Measurements from ENCODE around the gene TMEM143. TPM values are rescaled to one million over a fixed set of nuclear protein-coding genes. Genes with fewer than 3 reads are reported as not detected.

TMEM143 gene
- total RNA-seq, 1 donor from 2014 or later = 2.7 TPM

DNA sequence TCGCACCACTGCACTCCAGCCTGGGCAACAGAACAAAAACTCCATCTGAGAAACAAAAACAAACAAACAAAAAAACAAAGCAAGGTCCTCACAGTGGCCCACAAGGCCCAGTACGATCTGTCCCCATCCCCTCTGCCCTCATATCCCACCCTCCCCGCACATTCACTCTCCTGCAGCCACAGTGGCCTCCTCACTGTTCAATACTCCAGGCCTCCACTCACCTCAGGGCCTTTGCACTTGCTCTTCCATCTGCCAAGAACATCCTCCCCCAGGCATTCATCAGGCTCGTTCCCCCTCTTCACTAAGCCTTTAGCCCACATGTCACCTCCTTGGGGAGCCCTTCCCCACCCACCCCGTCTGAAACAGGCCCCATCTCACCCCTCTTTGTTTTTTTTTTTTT lies 4.6 kb downstream of the TMEM143 start:
- no peak for DNase-seq (ENCODE audit: low read depth, low spot score)

DNA sequence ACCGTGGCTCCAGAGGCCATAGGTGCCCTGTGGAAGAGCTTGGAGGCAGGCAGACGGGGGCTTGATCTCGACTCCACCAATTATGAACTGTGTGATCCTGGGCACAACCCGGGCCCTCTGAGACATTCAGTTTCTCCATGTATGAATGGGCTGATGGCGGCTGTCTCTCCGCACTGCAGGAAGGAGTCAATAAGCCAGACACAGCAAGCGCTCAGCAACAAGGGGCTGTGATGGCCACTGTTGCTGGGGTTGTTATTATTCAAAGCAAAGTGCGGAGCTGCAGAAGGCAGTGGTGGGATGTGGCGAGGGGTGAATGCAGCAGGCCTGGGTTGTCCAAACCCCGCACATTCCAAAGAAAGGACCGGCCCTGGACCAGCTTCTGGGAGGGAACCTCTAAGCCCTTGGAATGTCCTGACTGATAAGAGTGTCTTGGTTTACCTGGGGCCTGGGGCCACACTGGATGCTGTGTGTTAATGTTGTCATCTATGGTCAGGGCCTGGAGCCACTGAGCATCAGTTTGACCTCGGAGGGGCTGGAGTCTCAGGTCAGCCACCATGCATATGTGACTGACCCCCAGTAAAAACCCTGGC lies 8.3 kb downstream of the TMEM143 start:
- DNase-seq (ENCODE audit: low read depth, low spot score) = no peak

GRCh38 chr19:48354332-48354992 lies 9.3 kb downstream of the TMEM143 start:
- no peak for DNase-seq (ENCODE audit: low read depth, low spot score)

DNA sequence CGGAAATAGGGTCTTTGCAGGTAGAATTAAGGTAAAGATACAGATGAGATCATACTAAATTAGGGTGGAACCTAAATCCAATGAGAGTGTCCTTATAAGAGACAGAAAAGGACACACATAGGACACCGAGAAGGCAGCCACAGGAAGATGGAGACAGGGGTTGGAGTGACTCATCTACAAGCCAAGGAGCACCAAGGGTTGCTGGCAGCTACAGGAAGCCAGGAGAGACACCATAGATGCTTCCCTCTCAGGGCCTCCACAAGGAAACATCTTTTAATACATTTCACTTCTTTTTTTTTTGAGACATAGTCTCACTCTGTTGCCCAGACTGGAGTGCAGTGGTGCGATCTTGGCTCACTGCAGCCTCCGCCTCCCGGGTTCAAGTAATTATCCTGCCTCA lies 10.1 kb downstream of the TMEM143 start:
- no peak for DNase-seq (ENCODE audit: low read depth, low spot score)

DNA sequence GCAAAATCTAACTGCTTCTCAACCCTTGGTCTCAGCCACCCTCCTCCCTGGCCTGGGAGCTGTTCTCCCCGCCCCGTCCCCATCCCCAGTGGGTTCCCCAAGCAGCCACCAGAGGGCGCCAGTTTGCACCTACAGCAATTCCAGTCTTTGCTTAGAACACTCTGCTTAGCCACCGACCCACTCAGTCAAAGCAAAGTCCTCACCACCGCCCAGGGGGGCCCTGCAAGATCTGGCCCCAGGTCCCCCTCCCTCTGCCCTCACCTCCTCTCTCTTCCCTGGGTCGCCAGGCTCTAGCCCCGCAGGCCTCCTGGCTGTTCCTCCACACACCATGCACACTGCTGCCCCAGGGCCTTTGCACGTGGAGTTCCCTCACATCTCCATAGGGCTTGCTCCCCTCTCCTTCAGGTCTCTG lies 12.4 kb downstream of the TMEM143 start:
- no peak for DNase-seq (ENCODE audit: low read depth, low spot score)

DNA sequence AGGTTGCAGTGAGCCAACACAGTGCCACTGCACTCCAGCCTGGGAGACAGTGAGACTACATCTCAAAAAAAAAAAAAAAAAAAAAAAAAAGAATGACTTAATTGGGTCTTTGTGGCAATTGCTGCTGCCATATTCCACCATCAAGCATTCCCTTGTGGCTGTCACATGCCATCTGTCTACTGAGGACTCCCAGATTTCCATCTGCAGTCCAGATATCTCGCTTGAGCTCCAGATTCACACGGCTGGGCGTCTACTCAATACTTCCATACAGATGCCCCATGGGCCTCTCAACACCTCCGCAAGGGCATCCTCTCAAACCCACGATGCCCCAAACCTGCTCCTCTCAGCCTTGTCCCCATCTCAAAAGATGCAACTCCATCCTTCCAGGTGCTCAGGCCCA lies 12.9 kb downstream of the TMEM143 start:
- DNase-seq (ENCODE audit: low read depth, low spot score) = no peak

DNA sequence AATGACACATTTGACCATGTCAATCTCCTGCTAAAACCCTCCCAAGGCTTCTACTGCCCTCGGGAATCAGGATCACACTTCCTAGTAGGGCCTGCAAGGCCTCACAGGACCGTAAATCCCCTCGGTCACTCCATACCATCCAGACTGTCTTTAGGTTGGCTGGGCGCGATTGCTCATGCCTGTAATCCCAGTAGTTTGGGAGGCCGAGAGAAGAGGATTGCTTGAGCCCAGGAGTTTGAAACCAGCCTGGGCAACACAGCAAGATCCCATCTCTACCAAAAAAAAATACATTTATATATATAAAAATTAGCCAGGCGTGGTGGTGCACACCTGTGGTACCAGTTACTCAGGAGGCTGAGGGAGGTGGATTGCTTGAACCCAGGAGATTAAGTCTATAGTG lies 15.0 kb downstream of the TMEM143 start:
- DNase-seq (ENCODE audit: low read depth, low spot score) = no peak

DNA sequence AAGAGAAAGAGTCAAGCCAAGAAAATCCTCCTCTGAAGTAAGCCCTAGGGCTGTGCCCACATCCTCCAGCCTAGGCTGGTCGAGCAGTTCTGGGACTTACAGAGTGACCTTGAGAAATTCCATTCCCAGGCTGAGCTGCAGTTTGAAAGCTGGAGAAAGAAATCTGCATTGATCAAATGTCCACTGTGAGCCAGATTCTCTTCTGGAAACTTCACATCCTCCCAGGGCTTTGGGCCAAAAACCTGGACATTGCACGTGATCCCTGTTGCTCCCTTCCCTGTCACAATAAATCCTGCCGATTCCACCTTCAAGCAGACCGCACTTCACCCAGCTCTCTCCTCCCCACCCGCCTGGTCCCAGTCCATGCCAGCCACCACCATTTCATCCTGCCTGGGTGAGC lies 15.7 kb downstream of the TMEM143 start:
- DNase-seq (ENCODE audit: low read depth, low spot score) = no peak

GRCh38 chr19:48346191-48346590 lies 17.5 kb downstream of the TMEM143 start:
- no peak for DNase-seq (ENCODE audit: low read depth, low spot score)

GRCh38 chr19:48344892-48345291 lies 18.8 kb downstream of the TMEM143 start:
- no peak for DNase-seq (ENCODE audit: low read depth, low spot score)

DNA sequence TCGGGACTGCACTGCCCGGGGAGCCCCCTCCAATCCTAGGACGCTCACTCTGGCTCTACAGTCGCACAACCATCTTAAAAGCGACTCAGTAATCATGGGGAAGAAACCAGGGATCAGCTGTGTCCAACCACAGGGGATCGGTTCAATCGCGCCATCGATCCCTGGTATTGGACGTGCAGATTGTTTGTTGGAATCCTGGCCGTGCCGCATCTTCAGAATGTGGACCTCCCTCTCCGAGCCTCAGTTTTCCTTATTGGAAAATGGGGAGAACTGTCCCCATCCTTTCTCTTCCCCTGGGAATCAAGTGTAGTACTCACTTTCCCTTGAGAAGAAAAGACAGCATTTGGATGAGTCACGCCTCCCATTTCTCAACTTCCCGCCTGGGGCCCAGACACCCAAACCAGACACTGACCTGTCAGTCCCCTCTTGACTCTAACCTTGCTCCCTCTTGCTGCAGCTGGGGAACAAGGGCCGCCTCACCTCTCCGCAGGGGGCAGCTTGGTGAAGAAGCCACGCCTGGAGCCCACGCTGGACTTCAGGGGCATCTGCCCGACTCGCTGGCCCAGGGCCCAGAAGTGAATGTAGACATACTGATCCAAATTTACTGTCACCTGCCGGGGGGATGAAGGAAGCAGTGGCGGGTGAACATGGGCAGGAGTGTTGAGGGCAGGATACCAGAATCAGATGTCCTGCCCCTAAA lies 20.7 kb downstream of the TMEM143 start:
- no peak for DNase-seq (ENCODE audit: low read depth, low spot score)

DNA sequence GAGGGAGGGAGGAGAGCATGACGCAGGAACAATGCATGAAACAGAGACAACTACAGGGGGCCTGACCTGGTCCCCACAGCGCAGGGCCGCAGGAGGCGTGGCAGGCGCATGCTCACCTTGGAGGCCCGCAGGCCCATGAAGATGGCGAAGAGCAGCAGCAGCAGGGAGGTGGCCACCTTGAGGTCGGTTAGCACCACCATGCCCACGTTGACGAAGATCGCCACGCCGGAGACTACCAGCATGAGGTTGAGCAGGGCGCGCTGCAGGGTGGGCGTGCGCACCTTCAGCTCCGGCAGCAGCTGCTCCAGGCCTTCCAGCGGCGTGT lies 21.4 kb downstream of the TMEM143 start:
- DNase-seq (ENCODE audit: low read depth, low spot score) = no peak

DNA sequence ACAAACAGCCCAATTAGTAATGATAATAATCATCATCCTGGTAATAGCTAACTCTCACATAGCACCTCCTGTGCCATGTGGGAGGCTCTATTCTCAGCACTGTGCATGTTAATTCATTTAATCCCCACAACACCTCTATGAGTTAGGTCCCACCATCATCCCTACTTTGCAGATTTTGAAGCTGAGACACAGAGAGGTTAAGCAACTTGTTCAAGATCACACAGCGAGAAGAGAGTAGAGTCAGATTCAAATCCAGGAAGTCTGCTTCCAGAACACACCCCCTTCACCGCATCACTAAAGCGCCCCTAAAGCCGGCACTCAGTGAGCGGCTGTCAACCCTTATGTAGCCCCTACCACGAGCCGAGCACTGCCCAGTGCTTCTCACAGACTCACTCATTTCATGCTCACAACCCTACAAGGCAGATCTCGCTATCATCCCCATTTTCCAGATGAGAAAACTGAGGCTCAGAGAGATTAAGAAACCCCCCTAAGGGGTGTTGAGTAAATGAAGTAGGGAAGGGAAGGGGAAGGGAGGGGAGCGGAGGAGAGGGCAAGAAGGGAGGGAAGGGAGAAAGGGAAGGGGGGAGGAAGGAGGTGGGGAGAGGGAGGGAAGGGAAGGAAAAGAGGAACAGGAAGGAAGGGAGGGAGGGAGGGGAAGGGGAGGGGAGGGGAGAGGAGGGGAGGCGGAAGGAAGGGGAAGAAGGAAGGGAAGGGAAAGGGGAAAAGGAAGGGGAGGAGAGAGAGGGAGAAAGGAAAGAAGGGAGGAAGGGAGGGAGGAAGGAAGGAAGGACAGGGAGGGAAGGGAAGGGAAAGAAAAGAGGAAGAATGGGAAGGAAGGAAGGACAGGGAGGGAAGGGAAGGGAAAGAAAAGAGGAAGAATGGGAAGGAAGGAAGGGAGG lies 22.0 kb downstream of the TMEM143 start:
- no peak for DNase-seq (ENCODE audit: low read depth, low spot score)

DNA sequence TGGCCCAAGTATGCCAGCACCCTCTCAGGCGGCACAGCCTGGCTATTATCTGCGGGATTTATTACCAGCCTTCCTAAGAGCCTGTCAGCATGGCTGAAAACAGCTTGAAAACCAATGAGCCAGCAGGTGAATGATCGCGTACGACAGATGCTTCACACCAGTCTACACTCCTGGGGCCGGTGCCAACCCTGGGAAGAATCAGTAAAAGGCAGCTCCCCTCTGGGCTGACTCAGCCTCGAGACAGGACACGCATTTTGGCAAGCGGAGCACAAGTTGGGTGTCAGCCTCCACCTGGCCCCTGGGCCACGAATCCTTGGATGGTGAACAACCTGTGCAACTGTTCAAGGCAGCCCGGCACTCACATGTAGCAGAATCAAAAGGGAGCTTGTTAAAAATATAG lies 22.7 kb downstream of the TMEM143 start:
- DNase-seq (ENCODE audit: low read depth, low spot score) = no peak

DNA sequence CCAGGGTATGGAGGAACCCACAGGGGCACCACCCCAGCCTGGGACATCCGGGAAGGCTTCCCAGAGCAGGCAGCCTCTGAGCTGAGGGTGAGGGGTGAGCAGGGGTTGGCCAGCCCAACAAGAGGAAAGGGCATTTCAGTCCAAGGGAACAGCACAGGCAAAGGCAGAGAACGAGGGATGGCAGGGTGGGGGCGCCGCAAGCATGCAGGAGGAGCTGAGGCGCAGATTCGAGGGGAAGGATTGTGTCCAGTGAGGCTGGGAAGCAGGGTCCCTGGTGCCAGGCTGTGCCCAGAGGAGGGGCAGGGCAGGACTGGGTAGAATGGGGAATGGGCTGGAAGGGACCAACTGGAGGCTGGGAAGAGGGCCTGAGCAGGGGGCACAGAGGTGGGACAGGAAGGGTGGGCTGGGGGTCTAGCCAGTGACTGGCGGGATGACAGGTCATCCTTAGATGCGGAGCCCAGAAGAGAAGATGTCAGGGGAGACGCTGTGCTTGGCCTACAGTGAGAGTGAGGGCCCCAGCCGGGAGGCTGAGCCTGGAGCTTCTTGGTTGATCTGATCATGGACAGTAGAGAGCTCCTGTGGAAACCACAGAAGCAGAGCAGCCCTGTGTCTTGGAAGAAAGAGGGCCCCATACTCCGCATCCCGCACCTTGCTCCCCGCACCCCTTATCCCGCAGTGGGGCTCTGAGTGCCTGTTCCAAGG lies 24.8 kb downstream of the TMEM143 start:
- no peak for DNase-seq (ENCODE audit: low read depth, low spot score)

DNA sequence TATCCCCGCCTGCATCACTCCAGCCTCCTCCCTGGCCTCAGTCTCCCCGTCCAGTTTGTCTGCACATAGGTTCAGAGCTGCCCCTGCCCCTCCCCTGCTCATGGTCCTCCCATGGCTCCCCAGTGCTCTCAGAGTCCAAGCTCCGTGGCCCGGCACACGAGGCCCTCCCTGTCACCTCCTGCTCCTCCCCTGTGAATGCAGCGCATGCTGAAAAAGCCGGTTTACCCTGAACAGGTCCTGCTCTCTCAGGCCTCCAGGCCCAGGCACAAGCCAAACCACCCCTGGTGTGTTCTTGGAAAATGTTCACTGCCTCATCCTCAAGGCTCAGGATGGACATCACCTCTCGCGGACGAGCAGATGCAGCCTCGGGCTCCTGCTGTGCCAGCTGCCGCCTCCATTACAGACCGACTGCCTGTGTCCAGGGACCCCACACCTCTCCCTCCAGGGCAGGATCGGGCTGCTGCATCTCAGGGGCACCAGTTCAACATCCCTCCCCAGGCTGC lies 25.4 kb downstream of the TMEM143 start:
- DNase-seq (ENCODE audit: low read depth, low spot score) = no peak

- DNase-seq (ENCODE audit: low read depth, low spot score) = peak; percentile 75
Measured at GRCh38 chr19:48333467-48334384, 30.0 kb downstream of the TMEM143 start.

DNA sequence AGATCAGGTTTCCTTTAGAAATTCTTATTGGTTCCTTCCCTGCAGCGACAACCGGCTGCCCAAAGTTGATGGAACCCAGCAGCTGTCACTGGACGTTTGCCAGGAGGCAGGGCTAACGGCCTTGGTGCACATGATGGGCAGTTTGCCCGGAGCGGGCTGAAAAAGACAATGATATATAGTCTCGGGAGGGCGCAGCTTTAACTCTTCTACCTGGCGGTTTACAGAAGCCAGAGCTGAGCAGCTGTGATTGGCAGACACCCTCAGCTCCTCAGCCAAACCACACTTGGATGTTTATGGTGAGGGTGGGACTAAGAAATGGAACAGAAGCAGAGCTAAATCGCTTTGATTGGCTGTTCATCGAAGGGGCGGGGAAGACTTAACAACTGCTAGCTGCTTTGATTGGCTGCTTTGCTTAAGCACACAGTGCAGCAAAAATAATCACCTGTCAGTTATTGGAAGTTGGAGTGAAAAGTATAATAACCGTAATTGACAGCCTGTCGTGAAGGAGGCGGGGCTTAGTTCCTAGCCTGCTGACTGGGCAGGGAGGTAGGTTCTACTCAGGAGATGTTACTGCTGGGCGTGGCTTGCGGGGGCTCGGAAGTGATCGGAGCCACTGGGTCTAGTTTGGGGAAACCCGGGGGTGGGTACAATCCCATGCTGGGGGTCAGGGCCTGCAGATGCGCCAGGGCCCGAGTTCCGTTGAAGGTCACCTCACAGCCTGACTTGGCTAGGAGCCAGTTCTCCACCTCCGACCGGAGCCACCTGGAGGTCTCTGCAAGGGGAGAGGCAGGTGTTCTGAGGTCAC lies 30.9 kb downstream of the TMEM143 start:
- peak; percentile 95 for DNase-seq (ENCODE audit: low read depth, low spot score)

- no peak for DNase-seq (ENCODE audit: low read depth, low spot score)
Measured at GRCh38 chr19:48332351-48332661, 31.4 kb downstream of the TMEM143 start.
